Heart left ventricle (tissue), 16 donors: Measurements from ENCODE around the gene UBASH3A. TPM values are rescaled to one million over a fixed set of nuclear protein-coding genes. Genes with fewer than 3 reads are reported as not detected.
A peak's percentile ranks its signal among the peaks of the same experiment; 100 is the strongest.

Experiments
- ATAC-seq, 4 donors: fragments of 200-7000 bp; cut with Tn5 transposase; one replicate each; pipeline ENCODE4 v1.9.1; 2020 to 2022; ENCODE audit warnings: moderate library complexity in 4 of 4, mild to moderate bottlenecking in 3 of 4, moderate number of reproducible peaks in 1 of 4
- DNase-seq, 5 donors: peaks; one replicate each; pipeline ENCODE4 v3.0.0-alpha.2; 2020
- H3K27ac ChIP-seq, 12 donors: fragments of 200-600 bp; sonication (generic) in 4 of 12; one replicate each; pipeline versions ENCODE4 v1.5.0 to v1.8.0; 2016 to 2022; ENCODE audit warnings: mild to moderate bottlenecking in 2 of 12
- H3K27me3 ChIP-seq, 9 donors: fragments of 200-600 bp; sonication (generic) in 2 of 9; one replicate each; pipeline versions ENCODE4 v1.5.1 to v1.8.0; 2016 to 2022; ENCODE audit warnings: mild to moderate bottlenecking in 3 of 9
- H3K36me3 ChIP-seq, 9 donors: fragments of 200-600 bp; sonication (generic) in 2 of 9; one replicate each; pipeline versions ENCODE4 v1.5.0 to v1.8.0; 2018 to 2022; ENCODE audit warnings: mild to moderate bottlenecking in 2 of 9
- H3K4me1 ChIP-seq, 12 donors: fragments of 200-600 bp; sonication (generic) in 4 of 12; one replicate each; pipeline versions ENCODE4 v1.5.0 to v1.8.0; 2016 to 2022; ENCODE audit warnings: mild to moderate bottlenecking in 3 of 12
- H3K4me3 ChIP-seq, 12 donors: fragments of 200-600 bp; sonication (generic) in 4 of 12; one replicate each; pipeline versions ENCODE4 v1.5.0 to v1.8.0; 2017 to 2022; ENCODE audit warnings: mild to moderate bottlenecking in 9 of 12, moderate library complexity in 4 of 12
- H3K9me3 ChIP-seq, 12 donors: fragments of 200-600 bp; sonication (generic) in 4 of 12; one replicate each; pipeline versions ENCODE4 v1.5.0 to v1.8.0; 2016 to 2022; ENCODE audit warnings: mild to moderate bottlenecking in 1 of 12
- CTCF ChIP-seq, 12 donors: fragments of 200-600 bp; sonication (generic) in 4 of 12; IDR thresholded peaks; one replicate each; pipeline versions ENCODE4 v1.5.0 to v1.8.0; 2018 to 2022; ENCODE audit warnings: antibody characterized with exemption in 12 of 12, mild to moderate bottlenecking in 5 of 12
- POLR2A ChIP-seq, 2 donors: fragments of 450-650 bp; IDR thresholded peaks; one replicate each; pipeline ENCODE4 v1.6.1; 2017; ENCODE audit warnings: antibody characterized with exemption in 2 of 2, mild to moderate bottlenecking in 2 of 2, moderate library complexity in 2 of 2
- WGBS, 4 donors: extraction: QIAGEN DNeasy Blood & Tissue Kit in 2 of 4; methylation state at CpG; one replicate each; pipeline versions ENCODE4 v1.1.5 to v1.1.7; 2013 to 2018; 5-methylcytosine and 5-hydroxymethylcytosine counted together
- intact Hi-C, 10 donors: fragments of 100-400 bp; cut with DNase I; formaldehyde crosslinking; loops; one replicate each; pipeline versions ENCODE4 v1.11.1 to v1.14.2; 2022
- polyA plus RNA-seq, 2 donors: library from polyadenylated mRNA; stranded (reverse); fragments of 200-250 nt; gene quantifications; one replicate each; pipeline ENCODE4 v1.2.3, GENCODE V29; 2013
- total RNA-seq, 9 donors: library from RNA; depleted of rRNA in 2 of 9; stranded (reverse); fragments of >200 nt in 2 of 9; fragmentation: NEBNext Ultra II Directional in 3 of 9; extraction: Animal tissue kit (Norgen Biotek cat#: 25700) in 3 of 9; gene quantifications; one replicate each; pipeline versions ENCODE4 v1.1.0 to v1.2.4, GENCODE V29; 2016 to 2023
- donor health status: ischemic (EF 13 %, LVEDD 7.1; RV severe dilation, severe dysfunction).
- donor health status: healthy with polysubstance abuse.
- donor health status: DM: no; HTN: yes; CAD: no.
- donor health status: DM: no; HTN: no; CAD: no.
- donor health status: ischemic (EF 25% LVEDD 6.9; RV normal size, moderate dysfunction).
- donor health status: ischemic (EF 25% LVEDD 5.7; RV mildly dilated, moderate dysfunction).
- donor health status: healthy.
- donor health status: DM: yes; HTN: yes; CAD: no.
- donor health status: ischemic (EF 35%, LVEDD 5.7; RV mildly dilated, moderate dysfunction).
- donor health status: nonischemic (EF 11% LVEDD 7.7; RV severe dilation, severe dysfunction).
- donor health status: DM: yes; HTN: yes; CAD: no.
- donor health status: PGD.
- donor health status: ischemic (EF 29% LVEDD 5.4; RV normal size, mild dysfunction).
- donor health status: nonischemic (EF 23%, LVEDD 6.1; RV moderate dilation, normal function).

Gene UBASH3A
- total and polyA plus RNA-seq, 11 donors, result 0.04 to 2.4 (median 0.47) TPM; not detected in 7

DNA sequence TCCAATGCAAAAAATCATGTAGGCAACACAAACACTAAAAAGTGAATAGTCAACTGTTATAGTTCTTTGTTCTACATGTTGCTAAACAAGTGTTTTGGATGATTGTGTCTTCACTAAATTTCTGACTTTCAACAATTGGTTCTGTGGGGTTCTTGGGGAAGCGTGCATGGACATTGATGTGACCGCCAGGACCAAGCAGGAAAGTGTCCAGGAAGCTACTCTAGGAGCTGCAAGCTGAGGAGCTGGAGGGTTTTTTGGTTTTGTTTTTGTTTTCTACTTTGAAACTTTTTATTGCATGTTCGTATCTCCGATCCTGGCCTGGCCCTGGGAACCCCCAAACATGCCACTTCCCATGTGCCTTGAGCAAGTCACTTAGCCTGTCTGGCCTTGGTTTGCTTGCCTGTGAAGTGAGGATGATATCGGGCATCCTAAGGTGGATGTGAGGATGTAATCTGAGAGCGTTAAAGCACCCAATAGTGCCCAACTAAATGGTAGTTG is 15.8 kb upstream of the UBASH3A start:
- H3K4me1 ChIP-seq, result peaks cover 0 to 7% (median 0%) of the 10 kb centered on the region in 12 donors
- ATAC-seq, result no peak
- 94 to 97% (median 95%) methylated on average over 6 of the region's 6 CpGs for WGBS, 4 donors
- peaks cover 0 to 3% (median 0%) of the 10 kb centered on the region in 12 donors for H3K9me3 ChIP-seq
- H3K4me3 ChIP-seq, result no peak overlapping the region
- no peak for DNase-seq
- H3K27me3 ChIP-seq, result peaks cover 0 to 11% (median 0%) of the 10 kb centered on the region in 9 donors
- TF ChIP-seq CTCF (IDR thresholded peaks at IDR 0.05) (no peak), POLR2A (IDR thresholded peaks at IDR 0.05) (no peak)
- intact Hi-C loops, result no loop called here
- no peaks in the 10 kb centered on the region for H3K36me3 ChIP-seq
- H3K27ac ChIP-seq, result no peak overlapping the region

DNA sequence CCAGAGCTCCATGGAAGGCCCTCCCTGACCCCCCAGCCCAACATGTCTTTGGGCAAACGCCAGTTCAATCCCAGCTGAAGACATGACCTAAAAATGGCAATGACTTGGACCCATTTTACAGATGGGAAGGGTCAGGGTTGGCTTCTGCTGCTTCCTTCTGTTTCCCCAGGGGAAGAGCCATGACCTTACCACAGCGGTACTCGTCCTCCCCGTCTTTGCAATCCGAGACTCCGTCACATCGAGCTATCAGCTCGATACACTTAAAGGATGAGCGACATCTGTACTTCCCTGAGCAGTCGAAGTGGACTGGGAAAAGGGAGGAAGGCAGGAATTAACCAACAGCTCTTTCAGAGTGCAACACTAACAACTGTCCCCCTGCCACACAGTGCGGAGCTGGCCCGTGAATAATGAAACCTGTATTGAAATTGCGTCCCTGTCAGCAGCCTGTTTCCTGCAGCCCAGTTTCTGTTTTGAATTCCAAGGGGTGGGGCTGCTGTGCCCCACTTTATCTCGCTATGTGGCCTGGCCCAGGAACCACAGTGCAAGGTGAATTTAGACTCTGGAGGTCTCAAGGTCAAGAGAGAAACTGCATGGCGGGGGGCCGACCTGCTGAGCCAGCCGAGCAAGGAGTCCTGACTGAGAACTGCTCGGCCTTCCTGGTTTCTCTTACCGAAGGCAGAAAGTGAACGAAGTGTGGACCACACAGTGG is 14.8 kb upstream of the UBASH3A start:
- peaks cover 0 to 3% (median 0%) of the 10 kb centered on the region in 12 donors for H3K9me3 ChIP-seq
- ATAC-seq (peak in 2 of 4 donors; percentile 18 to 57), DNase-seq (no peak)
- H3K36me3 ChIP-seq, result no peaks in the 10 kb centered on the region
- intact Hi-C loops, result no loop called here
- H3K27ac ChIP-seq, result no peak overlapping the region
- no peak for TF ChIP-seq CTCF (IDR thresholded peaks at IDR 0.05)
- no peak for TF ChIP-seq POLR2A (IDR thresholded peaks at IDR 0.05)
- peaks cover 0 to 11% (median 0%) of the 10 kb centered on the region in 9 donors for H3K27me3 ChIP-seq
- no peak overlapping the region for H3K4me3 ChIP-seq
- 48 to 60% (median 52%) methylated on average over 20 of the region's 20 CpGs for WGBS, 4 donors
- peaks cover 0 to 7% (median 0%) of the 10 kb centered on the region in 12 donors for H3K4me1 ChIP-seq

- Histone ChIP-seq H3K9me3 (peaks cover 0 to 3% (median 0%) of the 10 kb centered on the region in 12 donors), H3K4me1 (peaks cover 0 to 7% (median 0%) of the 10 kb centered on the region in 12 donors), H3K27me3 (peaks cover 0 to 11% (median 0%) of the 10 kb centered on the region in 9 donors), H3K36me3 (no peaks in the 10 kb centered on the region), H3K27ac (no peak overlapping the region), H3K4me3 (no peak overlapping the region)
- TF ChIP-seq POLR2A (IDR thresholded peaks at IDR 0.05) (no peak), CTCF (IDR thresholded peaks at IDR 0.05) (no peak)
- ATAC-seq, result no peak
- 64 to 80% (median 77%) methylated on average over 6 of the region's 6 CpGs for WGBS, 4 donors
- DNase-seq, result no peak
- intact Hi-C loops, result no loop called here
Observed at GRCh38 chr21:42389449-42389835, 14.3 kb upstream of the UBASH3A start.

- 80 to 94% (median 84%) methylated on average over 5 of the region's 5 CpGs for WGBS, 4 donors
- H3K27ac ChIP-seq, result no peak overlapping the region
- ATAC-seq (no peak), DNase-seq (no peak)
- H3K36me3 ChIP-seq, result no peaks in the 10 kb centered on the region
- peaks cover 0 to 3% (median 0%) of the 10 kb centered on the region in 12 donors for H3K9me3 ChIP-seq
- TF ChIP-seq POLR2A (IDR thresholded peaks at IDR 0.05), result no peak
- no peak for TF ChIP-seq CTCF (IDR thresholded peaks at IDR 0.05)
- H3K4me3 ChIP-seq, result no peak overlapping the region
- intact Hi-C loops, result no loop called here
- H3K4me1 ChIP-seq, result peaks cover 0 to 7% (median 0%) of the 10 kb centered on the region in 12 donors
- peaks cover 0 to 11% (median 0%) of the 10 kb centered on the region in 9 donors for H3K27me3 ChIP-seq
Observed at GRCh38 chr21:42390193-42390592, 13.5 kb upstream of the UBASH3A start.
